OCI-LY1 (cell line): Measurements from ENCODE around the gene SYNDIG1.

Experiments
- H2AFZ ChIP-seq: fragments of 200-600 bp; sonication (generic), shearing (Covaris generic); 2 replicates; pipeline ENCODE4 v1.6.0; 2014; ENCODE audit warnings: antibody characterized with exemption, mild to moderate bottlenecking, low read length
- H3F3A ChIP-seq: fragments of 200-600 bp; sonication (generic), shearing (Covaris generic); 2 replicates; pipeline ENCODE4 v1.6.0; 2014; ENCODE audit warnings: mild to moderate bottlenecking, antibody characterized with exemption, low read length, moderate library complexity; ENCODE audit not compliant: insufficient read depth
- H3K27ac ChIP-seq: fragments of 200-600 bp; sonication (generic); 2 replicates; pipeline ENCODE4 v1.5.1; 2014; ENCODE audit warnings: low read length, mixed run types, mild to moderate bottlenecking, low read depth; ENCODE audit not compliant: poor library complexity, severe bottlenecking
- H3K27me3 ChIP-seq: fragments of 200-600 bp; sonication (generic); 2 replicates; pipeline ENCODE4 v1.6.0; 2014; ENCODE audit warnings: antibody characterized with exemption, mild to moderate bottlenecking, low read length, moderate library complexity; ENCODE audit not compliant: insufficient read depth
- H3K36me3 ChIP-seq: fragments of 200-600 bp; sonication (generic); 2 replicates; pipeline ENCODE4 v1.6.1; 2014; ENCODE audit warnings: mild to moderate bottlenecking, antibody characterized with exemption, low read length, moderate library complexity, mixed read lengths; ENCODE audit not compliant: insufficient read depth
- H3K4me1 ChIP-seq: fragments of 200-600 bp; sonication (generic); 2 replicates; pipeline ENCODE4 v1.5.1; 2014; ENCODE audit warnings: mild to moderate bottlenecking, low read length, moderate library complexity; ENCODE audit not compliant: insufficient read depth, severe bottlenecking
- H3K4me2 ChIP-seq: fragments of 200-600 bp; sonication (generic), shearing (Covaris generic); 2 replicates; pipeline ENCODE4 v1.6.1; 2014; ENCODE audit warnings: low read length
- H3K4me3 ChIP-seq: fragments of 200-600 bp; sonication (generic); 2 replicates; pipeline ENCODE4 v1.5.1; 2014; ENCODE audit warnings: low read length, low read depth, mild to moderate bottlenecking, mixed read lengths; ENCODE audit not compliant: poor library complexity, severe bottlenecking
- H3K79me2 ChIP-seq: fragments of 200-600 bp; shearing (Covaris generic); 2 replicates; pipeline ENCODE4 v1.6.1; 2016; ENCODE audit warnings: mixed run types, low read length, mixed read lengths; ENCODE audit not compliant: insufficient read depth
- H3K9ac ChIP-seq: fragments of 200-600 bp; sonication (generic), shearing (Covaris generic); 2 replicates; pipeline ENCODE4 v1.6.1; 2014; ENCODE audit warnings: mild to moderate bottlenecking, low read length, mixed read lengths
- H3K9me2 ChIP-seq: fragments of 200-600 bp; sonication (generic), shearing (Covaris generic); 2 replicates; pipeline ENCODE4 v1.6.1; 2014; ENCODE audit warnings: low read depth, mild to moderate bottlenecking, low read length, mixed read lengths
- H3K9me3 ChIP-seq: fragments of 200-600 bp; shearing (Covaris generic); 2 replicates; pipeline ENCODE4 v1.6.1; 2014; ENCODE audit warnings: low read length, mixed read lengths
- H4K20me1 ChIP-seq: fragments of 200-600 bp; sonication (generic), shearing (Covaris generic); 2 replicates; pipeline ENCODE4 v1.6.0; 2016; ENCODE audit warnings: mild to moderate bottlenecking, low read length; ENCODE audit not compliant: insufficient read depth
- CTCF ChIP-seq: fragments of 200-600 bp; sonication (generic), shearing (Covaris generic); IDR thresholded peaks from 2 replicates; pipeline ENCODE4 v1.5.1; 2017; ENCODE audit warnings: mild to moderate bottlenecking, antibody characterized with exemption, low read length, moderate library complexity, mixed read lengths
- EZH2 ChIP-seq: fragments of 200-600 bp; sonication (generic), shearing (Covaris generic); IDR thresholded peaks from 2 replicates; pipeline ENCODE4 v1.8.0; 2017; ENCODE audit warnings: borderline replicate concordance, mixed run types, mild to moderate bottlenecking, antibody characterized with exemption, low read length, moderate library complexity, mixed read lengths

SYNDIG1 gene

GRCh38 chr20:24497851-24498250 lies 28.4 kb downstream of the SYNDIG1 start:
- Histone ChIP-seq H3K27ac (no peak overlapping the region), H4K20me1 (no peaks in the 10 kb centered on the region), H3K27me3 (no peaks in the 10 kb centered on the region; the same call in 1 of the 2 replicates), H3K9me3 (no peaks in the 10 kb centered on the region), H3K79me2 (no peaks in the 10 kb centered on the region), H3K4me2 (no peak overlapping the region), H3K9ac (no peak overlapping the region), H3K4me1 (no peaks in the 10 kb centered on the region), H3F3A (no peaks in the 10 kb centered on the region), H3K36me3 (no peaks in the 10 kb centered on the region), H3K4me3 (no peak overlapping the region), H2AFZ (no peak overlapping the region), H3K9me2 (no peaks in the 10 kb centered on the region)
- TF ChIP-seq EZH2 (no peak), CTCF (no peak)

GRCh38 chr20:24498641-24499040 lies 29.2 kb downstream of the SYNDIG1 start:
- H3K4me3 ChIP-seq = no peak overlapping the region
- H3K4me1 ChIP-seq = no peaks in the 10 kb centered on the region
- no peak overlapping the region for H2AFZ ChIP-seq
- no peaks in the 10 kb centered on the region for H3K9me2 ChIP-seq
- TF ChIP-seq EZH2 = no peak
- no peak for TF ChIP-seq CTCF
- no peaks in the 10 kb centered on the region for H3K36me3 ChIP-seq
- H3K9me3 ChIP-seq = no peaks in the 10 kb centered on the region
- no peaks in the 10 kb centered on the region; the same call in 1 of the 2 replicates for H3K27me3 ChIP-seq
- H3F3A ChIP-seq = no peaks in the 10 kb centered on the region
- no peak overlapping the region for H3K9ac ChIP-seq
- no peak overlapping the region for H3K27ac ChIP-seq
- no peak overlapping the region for H3K4me2 ChIP-seq
- no peaks in the 10 kb centered on the region for H3K79me2 ChIP-seq
- H4K20me1 ChIP-seq = no peaks in the 10 kb centered on the region

GRCh38 chr20:24499472-24499871 lies 30.0 kb downstream of the SYNDIG1 start:
- no peak overlapping the region for H3K4me2 ChIP-seq
- no peaks in the 10 kb centered on the region; the same call in 1 of the 2 replicates for H3K27me3 ChIP-seq
- H3K4me3 ChIP-seq = no peak overlapping the region
- H3F3A ChIP-seq = no peaks in the 10 kb centered on the region
- H3K79me2 ChIP-seq = no peaks in the 10 kb centered on the region
- H3K36me3 ChIP-seq = no peaks in the 10 kb centered on the region
- no peak overlapping the region for H2AFZ ChIP-seq
- no peak overlapping the region for H3K9ac ChIP-seq
- H3K9me3 ChIP-seq = no peaks in the 10 kb centered on the region
- H3K27ac ChIP-seq = no peak overlapping the region
- H3K9me2 ChIP-seq = no peaks in the 10 kb centered on the region
- no peak for TF ChIP-seq EZH2
- no peak for TF ChIP-seq CTCF
- H3K4me1 ChIP-seq = no peaks in the 10 kb centered on the region
- H4K20me1 ChIP-seq = no peaks in the 10 kb centered on the region
